ENCODE data around the gene NOXA1.

DNA sequence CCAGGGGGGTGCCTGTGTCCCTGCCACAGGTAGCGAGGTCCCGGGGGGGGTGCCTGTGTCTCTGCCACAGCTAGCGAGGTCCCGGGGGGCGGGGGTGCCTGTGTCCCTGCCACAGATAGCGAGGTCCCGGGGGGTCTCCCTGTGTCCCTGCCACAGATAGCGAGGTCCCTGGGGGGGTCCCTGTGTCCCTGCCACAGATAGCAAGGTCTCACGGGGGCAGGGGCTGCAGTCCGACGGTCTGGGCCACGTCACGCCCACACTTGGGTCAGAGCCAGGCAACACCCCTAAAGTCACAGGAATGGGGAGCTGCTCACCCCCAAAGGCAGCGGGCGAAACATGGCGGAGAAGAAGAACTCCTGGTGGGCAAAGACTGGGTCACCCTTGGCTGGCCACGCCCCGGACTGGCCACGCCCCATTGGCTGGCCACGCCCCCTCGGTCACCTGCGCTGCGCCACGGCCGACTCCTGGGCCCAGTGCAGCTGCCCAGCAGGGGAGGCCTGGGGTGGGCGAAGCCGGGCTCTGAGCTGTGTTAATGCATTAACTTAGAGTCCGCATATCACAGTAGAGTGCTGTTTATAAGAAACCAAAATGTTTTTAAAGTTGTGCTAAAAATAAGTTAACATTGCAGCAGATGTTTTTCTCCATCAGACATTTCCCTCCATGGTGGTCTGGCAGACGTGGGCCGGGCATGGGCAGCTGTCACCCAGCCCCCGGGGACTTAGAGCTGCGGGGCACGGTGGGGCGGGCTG, 7.0 kb downstream of the NOXA1 start:
- TF ChIP-seq, protein P1, sequence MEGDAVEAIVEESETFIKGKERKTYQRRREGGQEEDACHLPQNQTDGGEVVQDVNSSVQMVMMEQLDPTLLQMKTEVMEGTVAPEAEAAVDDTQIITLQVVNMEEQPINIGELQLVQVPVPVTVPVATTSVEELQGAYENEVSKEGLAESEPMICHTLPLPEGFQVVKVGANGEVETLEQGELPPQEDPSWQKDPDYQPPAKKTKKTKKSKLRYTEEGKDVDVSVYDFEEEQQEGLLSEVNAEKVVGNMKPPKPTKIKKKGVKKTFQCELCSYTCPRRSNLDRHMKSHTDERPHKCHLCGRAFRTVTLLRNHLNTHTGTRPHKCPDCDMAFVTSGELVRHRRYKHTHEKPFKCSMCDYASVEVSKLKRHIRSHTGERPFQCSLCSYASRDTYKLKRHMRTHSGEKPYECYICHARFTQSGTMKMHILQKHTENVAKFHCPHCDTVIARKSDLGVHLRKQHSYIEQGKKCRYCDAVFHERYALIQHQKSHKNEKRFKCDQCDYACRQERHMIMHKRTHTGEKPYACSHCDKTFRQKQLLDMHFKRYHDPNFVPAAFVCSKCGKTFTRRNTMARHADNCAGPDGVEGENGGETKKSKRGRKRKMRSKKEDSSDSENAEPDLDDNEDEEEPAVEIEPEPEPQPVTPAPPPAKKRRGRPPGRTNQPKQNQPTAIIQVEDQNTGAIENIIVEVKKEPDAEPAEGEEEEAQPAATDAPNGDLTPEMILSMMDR (IDR thresholded peaks at IDR 0.05) = no peak
- TF ChIP-seq POLR2A (IDR thresholded peaks at IDR 0.05) = no peak

All from right lobe of liver (tissue), 4 donors.